GM23338 (cell line): Measurements from ENCODE around the gene ATF7IP2. TPM values are rescaled to one million over a fixed set of nuclear protein-coding genes. Genes with fewer than 3 reads are reported as not detected.

Experiments
- ATAC-seq: fragments of 200-7000 bp; cut with Tn5 transposase; 3 replicates; pipeline ENCODE4 v1.9.1; 2020
- DNase-seq: peaks from one replicate; pipeline ENCODE4 v3.0.0-alpha.2; 2015; ENCODE audit warnings: low spot score
- H2AFZ ChIP-seq: fragments of 200-600 bp; sonication (generic); 2 replicates; pipeline ENCODE4 v1.8.0; 2016; ENCODE audit warnings: antibody characterized with exemption, mild to moderate bottlenecking, moderate library complexity
- H3F3A ChIP-seq: fragments of 200-600 bp; sonication (generic); replicated peaks from 2 replicates; pipeline ENCODE4 v1.8.0; 2017; ENCODE audit warnings: antibody characterized with exemption, mixed run types, low read depth
- H3K27ac ChIP-seq: fragments of 200-600 bp; sonication (generic); 2 replicates; pipeline ENCODE4 v1.6.1; 2016; ENCODE audit warnings: low read depth
- H3K27me3 ChIP-seq: fragments of 200-600 bp; sonication (generic); 2 replicates; pipeline ENCODE4 v1.8.0; 2016; ENCODE audit warnings: mild to moderate bottlenecking, mixed run types, moderate library complexity; ENCODE audit not compliant: insufficient read depth
- H3K36me3 ChIP-seq: fragments of 200-600 bp; sonication (generic); 2 replicates; pipeline ENCODE4 v1.8.0; 2016; ENCODE audit warnings: mild to moderate bottlenecking; ENCODE audit not compliant: insufficient read depth
- H3K4me1 ChIP-seq: fragments of 200-600 bp; sonication (generic); 2 replicates; pipeline ENCODE4 v1.8.0; 2016; ENCODE audit warnings: mild to moderate bottlenecking, moderate library complexity; ENCODE audit not compliant: insufficient read depth
- H3K4me2 ChIP-seq: fragments of 200-600 bp; sonication (generic); 2 replicates; pipeline ENCODE4 v1.7.1; 2017; ENCODE audit warnings: mixed run types
- H3K4me3 ChIP-seq: fragments of 200-600 bp; sonication (generic); 2 replicates; pipeline ENCODE4 v1.6.1; 2016; ENCODE audit warnings: mixed run types
- H3K79me2 ChIP-seq: fragments of 200-600 bp; sonication (generic); replicated peaks from 2 replicates; pipeline ENCODE4 v1.8.0; 2017; ENCODE audit warnings: mild to moderate bottlenecking; ENCODE audit not compliant: insufficient read depth
- H3K9me2 ChIP-seq: fragments of 200-600 bp; sonication (generic); 2 replicates; pipeline ENCODE4 v1.8.0; 2017; ENCODE audit not compliant: insufficient read depth
- H4K20me1 ChIP-seq: fragments of 200-600 bp; sonication (generic); replicated peaks from 2 replicates; pipeline ENCODE4 v1.8.0; 2017; ENCODE audit warnings: mild to moderate bottlenecking; ENCODE audit not compliant: insufficient read depth
- H3K27ac Mint-ChIP-seq: 2 replicates; pipeline ENCODE4 v1.8.0; 2020; ENCODE audit warnings: inconsistent platforms, mild to moderate bottlenecking, moderate library complexity, mixed read lengths
- H3K27me3 Mint-ChIP-seq: 3 replicates; pipeline ENCODE4 v1.8.0; 2022; ENCODE audit warnings: low read depth, mild to moderate bottlenecking, moderate library complexity, mixed read lengths, inconsistent platforms; ENCODE audit not compliant: insufficient read depth, poor library complexity
- H3K36me3 Mint-ChIP-seq: 3 replicates; pipeline ENCODE4 v1.8.0; 2021; ENCODE audit warnings: low read depth, mild to moderate bottlenecking, inconsistent platforms, moderate library complexity, mixed read lengths
- H3K4me1 Mint-ChIP-seq: 3 replicates; pipeline ENCODE4 v1.8.0; 2020; ENCODE audit warnings: mild to moderate bottlenecking, inconsistent platforms, mixed read lengths
- H3K4me3 Mint-ChIP-seq: 3 replicates; pipeline ENCODE4 v1.8.0; 2021; ENCODE audit warnings: moderate library complexity, mild to moderate bottlenecking, inconsistent platforms, mixed read lengths
- H3K9me3 Mint-ChIP-seq: 3 replicates; pipeline ENCODE4 v1.8.0; 2020; ENCODE audit warnings: moderate library complexity, mild to moderate bottlenecking, inconsistent platforms, mixed read lengths
- CREB1 ChIP-seq: fragments of 250-450 bp; sonication (Bioruptor Pico); IDR thresholded peaks from 2 replicates; pipeline ENCODE4 v1.5.0; 2020; ENCODE audit warnings: low read depth, mild to moderate bottlenecking, moderate library complexity
- EZH2 ChIP-seq: fragments of 200-600 bp; sonication (generic); IDR thresholded peaks from one replicate; pipeline ENCODE4 v1.8.0; 2017; ENCODE audit warnings: antibody characterized with exemption, mild to moderate bottlenecking, low read depth; ENCODE audit not compliant: unreplicated experiment
- EZH2phosphoT487 ChIP-seq: fragments of 200-600 bp; sonication (generic); IDR thresholded peaks from one replicate; pipeline ENCODE4 v1.8.1; 2018; ENCODE audit warnings: antibody characterized with exemption; ENCODE audit not compliant: unreplicated experiment
- JUNB ChIP-seq: IDR thresholded peaks from one replicate; pipeline ENCODE4 v1.6.1; 2016; ENCODE audit warnings: antibody characterized with exemption; ENCODE audit not compliant: unreplicated experiment
- NANOG ChIP-seq: IDR thresholded peaks from 2 replicates; pipeline ENCODE4 v1.6.1; 2016; ENCODE audit warnings: antibody characterized with exemption, borderline replicate concordance
- POLR2AphosphoS5 ChIP-seq: IDR thresholded peaks from 2 replicates; pipeline ENCODE4 v1.6.1; 2016; ENCODE audit warnings: antibody characterized with exemption, low read depth
- STAT1 ChIP-seq: IDR thresholded peaks from one replicate; pipeline ENCODE4 v1.6.1; 2016; ENCODE audit warnings: antibody characterized with exemption; ENCODE audit not compliant: unreplicated experiment
- ZNF114 ChIP-seq: fragments of 250-450 bp; sonication (Bioruptor Pico); IDR thresholded peaks from 2 replicates; pipeline ENCODE4 v1.5.0; 2020; ENCODE audit warnings: mild to moderate bottlenecking, moderate library complexity
- ZNF331 ChIP-seq: fragments of 250-450 bp; sonication (Bioruptor Pico); IDR thresholded peaks from 2 replicates; pipeline ENCODE4 v1.5.0; 2020; ENCODE audit warnings: low read depth, mild to moderate bottlenecking, moderate library complexity
- polyA plus RNA-seq: library from polyadenylated mRNA; unstranded; fragments of >200 nt; fragmentation: Nextera tagmentation; extraction: Ambion mirVana; gene quantifications from 2 replicates; pipeline ENCODE4 v1.2.1, GENCODE V29; 2016
- total RNA-seq: library from RNA; depleted of rRNA; stranded (reverse); fragments of >200 nt; shearing (Covaris generic); gene quantifications from 2 replicates; pipeline ENCODE4 v1.2.3, GENCODE V29; 2014
- TF ChIP-seq, protein P1 (sequence below): IDR thresholded peaks from 2 replicates; pipeline ENCODE4 v1.6.1; 2016; ENCODE audit warnings: antibody characterized with exemption
- TF ChIP-seq, protein P2 (sequence below): fragments of 250-450 bp; sonication (Bioruptor Pico); IDR thresholded peaks from 2 replicates; pipeline ENCODE4 v1.5.0; 2020; ENCODE audit warnings: mild to moderate bottlenecking, moderate library complexity
- TF ChIP-seq, protein P3 (sequence below): IDR thresholded peaks from one replicate; pipeline ENCODE4 v1.6.1; 2018; ENCODE audit warnings: antibody characterized with exemption; ENCODE audit not compliant: unreplicated experiment
- TF ChIP-seq, protein P4 (sequence below), 2 experiments: fragments of 200-600 bp in 1 of 2; sonication (generic) in 1 of 2; conservative IDR thresholded peaks; 2 replicates each; pipeline versions ENCODE4 v1.5.1 to v1.6.1; 2016 to 2017; ENCODE audit warnings: antibody characterized with exemption in 2 of 2, low read depth in 2 of 2, mild to moderate bottlenecking in 2 of 2, moderate library complexity in 1 of 2

Gene ATF7IP2
- total and polyA plus RNA-seq, 2 experiments from 2014 or later: 27.9 to 55.7 TPM

DNA sequence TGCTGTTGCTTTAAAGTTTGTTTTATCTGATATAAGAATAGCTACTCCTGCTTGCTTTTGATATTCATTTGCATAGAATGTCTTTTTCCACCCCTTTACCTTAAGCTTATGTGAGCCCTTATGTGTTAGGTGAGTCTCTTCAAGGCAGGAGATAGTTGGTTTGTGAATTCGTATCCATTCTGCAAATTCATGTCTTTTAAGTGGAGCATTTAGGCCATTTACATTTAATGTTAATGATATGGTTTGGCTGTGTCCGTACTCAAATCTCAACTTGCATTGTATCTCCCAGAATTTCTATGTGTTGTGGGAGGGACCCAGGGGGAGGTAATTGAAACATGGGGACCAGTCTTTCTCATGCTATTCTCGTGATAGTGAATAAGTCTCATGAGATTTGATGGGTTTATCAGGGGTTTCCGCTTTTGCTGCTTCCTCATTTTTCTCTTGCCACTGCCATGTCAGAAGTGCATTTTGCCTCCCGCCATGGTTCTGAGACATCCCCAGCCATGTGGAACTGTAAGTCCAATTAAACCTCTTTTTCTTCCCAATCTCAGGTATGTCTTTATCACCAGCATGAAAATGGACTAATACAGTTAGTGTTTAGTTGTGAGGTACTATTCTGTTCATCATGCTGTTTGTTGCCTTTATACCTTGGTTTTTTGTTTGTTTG lies 27.2 kb downstream of the ATF7IP2 start:
- ATAC-seq (no peak), DNase-seq (no peak)
- no peaks in the 10 kb centered on the region for H3K4me1 Mint-ChIP-seq
- H3K27ac Mint-ChIP-seq: no peak overlapping the region
- no peak overlapping the region for H2AFZ ChIP-seq
- H3K27me3 Mint-ChIP-seq: peaks cover 2% of the 10 kb centered on the region
- peaks cover 95% of the 10 kb centered on the region for H3K36me3 Mint-ChIP-seq
- peaks cover 98% of the 10 kb centered on the region for H3K9me3 Mint-ChIP-seq
- H3K9me2 ChIP-seq: no peaks in the 10 kb centered on the region; the same call in 1 of the 2 replicates
- no peak overlapping the region for H3K27ac ChIP-seq
- H4K20me1 ChIP-seq: no peaks in the 10 kb centered on the region
- no peak overlapping the region for H3K4me3 Mint-ChIP-seq
- peaks cover 68% of the 10 kb centered on the region for H3K79me2 ChIP-seq
- H3K4me1 ChIP-seq: no peaks in the 10 kb centered on the region
- H3K27me3 ChIP-seq: no peaks in the 10 kb centered on the region
- no peak overlapping the region for H3K4me3 ChIP-seq
- peaks cover 36% of the 10 kb centered on the region for H3K36me3 ChIP-seq
- H3K4me2 ChIP-seq: no peak overlapping the region
- no peaks in the 10 kb centered on the region for H3F3A ChIP-seq
- TF ChIP-seq POLR2AphosphoS5 (no peak), CREB1 (no peak), NANOG (no peak), EZH2 (no peak), JUNB (no peak), EZH2phosphoT487 (no peak), ZNF114 (CRISPR knock-in tag) (no peak), STAT1 (no peak), ZNF331 (CRISPR knock-in tag) (no peak)
- TF ChIP-seq, protein P1, sequence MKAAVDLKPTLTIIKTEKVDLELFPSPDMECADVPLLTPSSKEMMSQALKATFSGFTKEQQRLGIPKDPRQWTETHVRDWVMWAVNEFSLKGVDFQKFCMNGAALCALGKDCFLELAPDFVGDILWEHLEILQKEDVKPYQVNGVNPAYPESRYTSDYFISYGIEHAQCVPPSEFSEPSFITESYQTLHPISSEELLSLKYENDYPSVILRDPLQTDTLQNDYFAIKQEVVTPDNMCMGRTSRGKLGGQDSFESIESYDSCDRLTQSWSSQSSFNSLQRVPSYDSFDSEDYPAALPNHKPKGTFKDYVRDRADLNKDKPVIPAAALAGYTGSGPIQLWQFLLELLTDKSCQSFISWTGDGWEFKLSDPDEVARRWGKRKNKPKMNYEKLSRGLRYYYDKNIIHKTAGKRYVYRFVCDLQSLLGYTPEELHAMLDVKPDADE: no peak
- TF ChIP-seq, protein P2, sequence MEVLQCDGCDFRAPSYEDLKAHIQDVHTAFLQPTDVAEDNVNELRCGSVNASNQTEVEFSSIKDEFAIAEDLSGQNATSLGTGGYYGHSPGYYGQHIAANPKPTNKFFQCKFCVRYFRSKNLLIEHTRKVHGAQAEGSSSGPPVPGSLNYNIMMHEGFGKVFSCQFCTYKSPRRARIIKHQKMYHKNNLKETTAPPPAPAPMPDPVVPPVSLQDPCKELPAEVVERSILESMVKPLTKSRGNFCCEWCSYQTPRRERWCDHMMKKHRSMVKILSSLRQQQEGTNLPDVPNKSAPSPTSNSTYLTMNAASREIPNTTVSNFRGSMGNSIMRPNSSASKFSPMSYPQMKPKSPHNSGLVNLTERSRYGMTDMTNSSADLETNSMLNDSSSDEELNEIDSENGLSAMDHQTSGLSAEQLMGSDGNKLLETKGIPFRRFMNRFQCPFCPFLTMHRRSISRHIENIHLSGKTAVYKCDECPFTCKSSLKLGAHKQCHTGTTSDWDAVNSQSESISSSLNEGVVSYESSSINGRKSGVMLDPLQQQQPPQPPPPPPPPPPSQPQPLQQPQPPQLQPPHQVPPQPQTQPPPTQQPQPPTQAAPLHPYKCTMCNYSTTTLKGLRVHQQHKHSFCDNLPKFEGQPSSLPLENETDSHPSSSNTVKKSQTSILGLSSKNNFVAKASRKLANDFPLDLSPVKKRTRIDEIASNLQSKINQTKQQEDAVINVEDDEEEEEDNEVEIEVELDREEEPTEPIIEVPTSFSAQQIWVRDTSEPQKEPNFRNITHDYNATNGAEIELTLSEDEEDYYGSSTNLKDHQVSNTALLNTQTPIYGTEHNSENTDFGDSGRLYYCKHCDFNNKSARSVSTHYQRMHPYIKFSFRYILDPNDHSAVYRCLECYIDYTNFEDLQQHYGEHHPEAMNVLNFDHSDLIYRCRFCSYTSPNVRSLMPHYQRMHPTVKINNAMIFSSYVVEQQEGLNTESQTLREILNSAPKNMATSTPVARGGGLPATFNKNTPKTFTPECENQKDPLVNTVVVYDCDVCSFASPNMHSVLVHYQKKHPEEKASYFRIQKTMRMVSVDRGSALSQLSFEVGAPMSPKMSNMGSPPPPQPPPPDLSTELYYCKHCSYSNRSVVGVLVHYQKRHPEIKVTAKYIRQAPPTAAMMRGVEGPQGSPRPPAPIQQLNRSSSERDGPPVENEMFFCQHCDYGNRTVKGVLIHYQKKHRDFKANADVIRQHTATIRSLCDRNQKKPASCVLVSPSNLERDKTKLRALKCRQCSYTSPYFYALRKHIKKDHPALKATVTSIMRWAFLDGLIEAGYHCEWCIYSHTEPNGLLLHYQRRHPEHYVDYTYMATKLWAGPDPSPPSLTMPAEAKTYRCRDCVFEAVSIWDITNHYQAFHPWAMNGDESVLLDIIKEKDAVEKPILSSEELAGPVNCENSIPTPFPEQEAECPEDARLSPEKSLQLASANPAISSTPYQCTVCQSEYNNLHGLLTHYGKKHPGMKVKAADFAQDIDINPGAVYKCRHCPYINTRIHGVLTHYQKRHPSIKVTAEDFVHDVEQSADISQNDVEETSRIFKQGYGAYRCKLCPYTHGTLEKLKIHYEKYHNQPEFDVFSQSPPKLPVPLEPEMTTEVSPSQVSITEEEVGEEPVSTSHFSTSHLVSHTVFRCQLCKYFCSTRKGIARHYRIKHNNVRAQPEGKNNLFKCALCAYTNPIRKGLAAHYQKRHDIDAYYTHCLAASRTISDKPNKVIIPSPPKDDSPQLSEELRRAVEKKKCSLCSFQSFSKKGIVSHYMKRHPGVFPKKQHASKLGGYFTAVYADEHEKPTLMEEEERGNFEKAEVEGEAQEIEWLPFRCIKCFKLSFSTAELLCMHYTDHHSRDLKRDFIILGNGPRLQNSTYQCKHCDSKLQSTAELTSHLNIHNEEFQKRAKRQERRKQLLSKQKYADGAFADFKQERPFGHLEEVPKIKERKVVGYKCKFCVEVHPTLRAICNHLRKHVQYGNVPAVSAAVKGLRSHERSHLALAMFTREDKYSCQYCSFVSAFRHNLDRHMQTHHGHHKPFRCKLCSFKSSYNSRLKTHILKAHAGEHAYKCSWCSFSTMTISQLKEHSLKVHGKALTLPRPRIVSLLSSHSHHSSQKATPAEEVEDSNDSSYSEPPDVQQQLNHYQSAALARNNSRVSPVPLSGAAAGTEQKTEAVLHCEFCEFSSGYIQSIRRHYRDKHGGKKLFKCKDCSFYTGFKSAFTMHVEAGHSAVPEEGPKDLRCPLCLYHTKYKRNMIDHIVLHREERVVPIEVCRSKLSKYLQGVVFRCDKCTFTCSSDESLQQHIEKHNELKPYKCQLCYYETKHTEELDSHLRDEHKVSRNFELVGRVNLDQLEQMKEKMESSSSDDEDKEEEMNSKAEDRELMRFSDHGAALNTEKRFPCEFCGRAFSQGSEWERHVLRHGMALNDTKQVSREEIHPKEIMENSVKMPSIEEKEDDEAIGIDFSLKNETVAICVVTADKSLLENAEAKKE (CRISPR knock-in tag): no peak
- TF ChIP-seq, protein P3, sequence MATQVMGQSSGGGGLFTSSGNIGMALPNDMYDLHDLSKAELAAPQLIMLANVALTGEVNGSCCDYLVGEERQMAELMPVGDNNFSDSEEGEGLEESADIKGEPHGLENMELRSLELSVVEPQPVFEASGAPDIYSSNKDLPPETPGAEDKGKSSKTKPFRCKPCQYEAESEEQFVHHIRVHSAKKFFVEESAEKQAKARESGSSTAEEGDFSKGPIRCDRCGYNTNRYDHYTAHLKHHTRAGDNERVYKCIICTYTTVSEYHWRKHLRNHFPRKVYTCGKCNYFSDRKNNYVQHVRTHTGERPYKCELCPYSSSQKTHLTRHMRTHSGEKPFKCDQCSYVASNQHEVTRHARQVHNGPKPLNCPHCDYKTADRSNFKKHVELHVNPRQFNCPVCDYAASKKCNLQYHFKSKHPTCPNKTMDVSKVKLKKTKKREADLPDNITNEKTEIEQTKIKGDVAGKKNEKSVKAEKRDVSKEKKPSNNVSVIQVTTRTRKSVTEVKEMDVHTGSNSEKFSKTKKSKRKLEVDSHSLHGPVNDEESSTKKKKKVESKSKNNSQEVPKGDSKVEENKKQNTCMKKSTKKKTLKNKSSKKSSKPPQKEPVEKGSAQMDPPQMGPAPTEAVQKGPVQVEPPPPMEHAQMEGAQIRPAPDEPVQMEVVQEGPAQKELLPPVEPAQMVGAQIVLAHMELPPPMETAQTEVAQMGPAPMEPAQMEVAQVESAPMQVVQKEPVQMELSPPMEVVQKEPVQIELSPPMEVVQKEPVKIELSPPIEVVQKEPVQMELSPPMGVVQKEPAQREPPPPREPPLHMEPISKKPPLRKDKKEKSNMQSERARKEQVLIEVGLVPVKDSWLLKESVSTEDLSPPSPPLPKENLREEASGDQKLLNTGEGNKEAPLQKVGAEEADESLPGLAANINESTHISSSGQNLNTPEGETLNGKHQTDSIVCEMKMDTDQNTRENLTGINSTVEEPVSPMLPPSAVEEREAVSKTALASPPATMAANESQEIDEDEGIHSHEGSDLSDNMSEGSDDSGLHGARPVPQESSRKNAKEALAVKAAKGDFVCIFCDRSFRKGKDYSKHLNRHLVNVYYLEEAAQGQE: no peak
- TF ChIP-seq, protein P4, sequence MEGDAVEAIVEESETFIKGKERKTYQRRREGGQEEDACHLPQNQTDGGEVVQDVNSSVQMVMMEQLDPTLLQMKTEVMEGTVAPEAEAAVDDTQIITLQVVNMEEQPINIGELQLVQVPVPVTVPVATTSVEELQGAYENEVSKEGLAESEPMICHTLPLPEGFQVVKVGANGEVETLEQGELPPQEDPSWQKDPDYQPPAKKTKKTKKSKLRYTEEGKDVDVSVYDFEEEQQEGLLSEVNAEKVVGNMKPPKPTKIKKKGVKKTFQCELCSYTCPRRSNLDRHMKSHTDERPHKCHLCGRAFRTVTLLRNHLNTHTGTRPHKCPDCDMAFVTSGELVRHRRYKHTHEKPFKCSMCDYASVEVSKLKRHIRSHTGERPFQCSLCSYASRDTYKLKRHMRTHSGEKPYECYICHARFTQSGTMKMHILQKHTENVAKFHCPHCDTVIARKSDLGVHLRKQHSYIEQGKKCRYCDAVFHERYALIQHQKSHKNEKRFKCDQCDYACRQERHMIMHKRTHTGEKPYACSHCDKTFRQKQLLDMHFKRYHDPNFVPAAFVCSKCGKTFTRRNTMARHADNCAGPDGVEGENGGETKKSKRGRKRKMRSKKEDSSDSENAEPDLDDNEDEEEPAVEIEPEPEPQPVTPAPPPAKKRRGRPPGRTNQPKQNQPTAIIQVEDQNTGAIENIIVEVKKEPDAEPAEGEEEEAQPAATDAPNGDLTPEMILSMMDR (conservative IDR thresholded peaks at IDR 0.05; ENCODE audit: low read depth in 2 of 2): no peak
